Activated CD8-positive, alpha-beta memory T cell treated with anti-CD3 and anti-CD28 coated beads, Interleukin-2, amount 50 U/mL, for 1 hour (primary cell): ENCODE results near the gene NARF.
"Not testable (repeated sequence)": the region's sequence is repeated elsewhere in the genome, so short reads cannot be mapped to it uniquely, and the experiment has no call there.

Experiments used
- DNase-seq: peaks from one replicate; pipeline ENCODE4 v3.0.0-alpha.2; 2020; ENCODE audit errors: extremely low read depth

Gene NARF

GRCh38 chr17:82536512-82537201, 78.1 kb downstream of the NARF start:
- no peak for DNase-seq

- not testable (repeated sequence) for DNase-seq
These were observed 78.7 kb downstream of the NARF start for GRCh38 chr17:82537228-82537627.

DNA sequence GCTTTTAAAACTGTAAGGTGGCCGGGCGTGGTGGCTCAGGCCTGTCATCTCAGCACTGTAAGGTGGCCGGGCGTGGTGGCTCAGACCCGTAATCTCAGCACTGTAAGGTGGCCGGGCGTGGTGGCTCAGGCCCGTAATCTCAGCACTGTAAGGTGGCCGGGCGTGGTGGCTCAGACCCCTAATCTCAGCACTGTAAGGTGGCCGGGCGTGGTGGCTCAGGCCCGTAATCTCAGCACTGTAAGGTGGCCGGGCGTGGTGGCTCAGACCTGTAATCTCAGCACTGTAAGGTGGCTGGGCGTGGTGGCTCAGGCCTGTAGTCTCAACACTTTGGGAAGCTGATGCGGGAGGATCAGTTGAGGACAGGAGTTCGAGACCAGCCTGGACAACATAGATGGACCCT, 80.5 kb downstream of the NARF start:
- DNase-seq = not testable (repeated sequence)
